Measurements from ENCODE around the gene FCGR3A. TPM values are rescaled to one million over a fixed set of nuclear protein-coding genes. Genes with fewer than 3 reads are reported as not detected.
"Not testable (repeated sequence)": the region's sequence is repeated elsewhere in the genome, so short reads cannot be mapped to it uniquely, and the experiment has no call there.

The FCGR3A gene
- total RNA-seq, 1 donor, result under 0.01 TPM

DNA sequence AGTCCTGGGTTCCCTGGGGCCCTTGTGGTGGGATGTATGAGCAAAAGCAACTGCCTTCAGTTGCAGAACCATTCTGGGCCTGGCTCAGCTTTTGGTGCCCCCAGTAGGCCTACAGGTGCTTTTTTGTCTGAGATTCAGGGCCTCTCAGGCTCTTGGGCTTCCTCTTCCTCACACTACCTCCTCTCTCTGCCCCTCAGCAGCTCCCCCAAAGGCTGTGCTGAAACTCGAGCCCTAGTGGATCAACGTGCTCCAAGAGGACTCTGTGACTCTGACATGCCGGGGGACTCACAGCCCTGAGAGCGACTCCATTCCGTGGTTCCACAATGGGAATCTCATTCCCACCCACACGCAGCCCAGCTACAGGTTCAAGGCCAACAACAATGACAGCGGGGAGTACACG lies 39.7 kb upstream of the FCGR3A start:
- not testable (repeated sequence) for H3K79me2 ChIP-seq (ENCODE audit: insufficient read depth, low read length)

DNA sequence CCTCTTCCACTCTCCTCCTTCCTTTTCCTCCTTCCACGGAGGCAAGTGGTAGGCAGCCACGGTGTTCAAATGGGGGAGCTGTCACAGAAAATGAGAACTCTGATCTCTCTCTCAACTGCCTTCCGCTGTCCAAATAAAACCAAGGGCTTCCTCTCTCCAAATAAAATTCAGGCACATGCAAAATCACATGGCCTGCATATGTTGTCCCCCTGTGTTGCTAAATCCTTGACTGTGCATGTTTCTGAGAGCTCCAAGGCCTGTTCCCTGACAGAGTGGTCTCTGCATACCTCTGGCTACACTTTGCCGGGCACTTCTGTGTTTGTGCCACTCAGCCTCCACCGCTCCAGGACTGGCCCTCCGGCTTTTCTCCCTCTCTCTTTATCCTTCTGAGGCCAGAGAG lies 39.0 kb upstream of the FCGR3A start:
- H3K79me2 ChIP-seq (ENCODE audit: insufficient read depth, low read length); H3K27ac ChIP-seq (ENCODE audit: low read depth, low read length); DNase-seq (ENCODE audit: insufficient read length, low spot score, missing footprints); H4K20me1 ChIP-seq (ENCODE audit: insufficient read depth, low read length); H3K4me1 ChIP-seq (ENCODE audit: insufficient read depth, low read length); H2AFZ ChIP-seq (ENCODE audit: low read length); H3K9me3 ChIP-seq (ENCODE audit: low read depth, low read length); H3K4me3 ChIP-seq (ENCODE audit: insufficient read depth, low read length); H3K27me3 ChIP-seq (ENCODE audit: insufficient read depth, low read length); H3K4me2 ChIP-seq (ENCODE audit: insufficient read depth, low read length); H3K36me3 ChIP-seq (ENCODE audit: insufficient read depth, low read length): not testable (repeated sequence)

More for the DNA sequence above, 39.7 kb upstream of the FCGR3A start:
- DNase-seq (ENCODE audit: insufficient read length, low spot score, missing footprints); H3K4me3 ChIP-seq (ENCODE audit: insufficient read depth, low read length); H3K4me1 ChIP-seq (ENCODE audit: insufficient read depth, low read length); H3K9me3 ChIP-seq (ENCODE audit: low read depth, low read length); H2AFZ ChIP-seq (ENCODE audit: low read length); H3K36me3 ChIP-seq (ENCODE audit: insufficient read depth, low read length); H3K4me2 ChIP-seq (ENCODE audit: insufficient read depth, low read length); H4K20me1 ChIP-seq (ENCODE audit: insufficient read depth, low read length); H3K27ac ChIP-seq (ENCODE audit: low read depth, low read length); H3K27me3 ChIP-seq (ENCODE audit: insufficient read depth, low read length): not testable (repeated sequence)

GRCh38 chr1:161582882-161583281 lies 33.3 kb upstream of the FCGR3A start:
- H3K27ac ChIP-seq (ENCODE audit: low read depth, low read length); H3K36me3 ChIP-seq (ENCODE audit: insufficient read depth, low read length); H4K20me1 ChIP-seq (ENCODE audit: insufficient read depth, low read length); H3K4me1 ChIP-seq (ENCODE audit: insufficient read depth, low read length); H3K9me3 ChIP-seq (ENCODE audit: low read depth, low read length); H2AFZ ChIP-seq (ENCODE audit: low read length); H3K79me2 ChIP-seq (ENCODE audit: insufficient read depth, low read length); H3K4me3 ChIP-seq (ENCODE audit: insufficient read depth, low read length); DNase-seq (ENCODE audit: insufficient read length, low spot score, missing footprints); H3K4me2 ChIP-seq (ENCODE audit: insufficient read depth, low read length); H3K27me3 ChIP-seq (ENCODE audit: insufficient read depth, low read length): not testable (repeated sequence)

DNA sequence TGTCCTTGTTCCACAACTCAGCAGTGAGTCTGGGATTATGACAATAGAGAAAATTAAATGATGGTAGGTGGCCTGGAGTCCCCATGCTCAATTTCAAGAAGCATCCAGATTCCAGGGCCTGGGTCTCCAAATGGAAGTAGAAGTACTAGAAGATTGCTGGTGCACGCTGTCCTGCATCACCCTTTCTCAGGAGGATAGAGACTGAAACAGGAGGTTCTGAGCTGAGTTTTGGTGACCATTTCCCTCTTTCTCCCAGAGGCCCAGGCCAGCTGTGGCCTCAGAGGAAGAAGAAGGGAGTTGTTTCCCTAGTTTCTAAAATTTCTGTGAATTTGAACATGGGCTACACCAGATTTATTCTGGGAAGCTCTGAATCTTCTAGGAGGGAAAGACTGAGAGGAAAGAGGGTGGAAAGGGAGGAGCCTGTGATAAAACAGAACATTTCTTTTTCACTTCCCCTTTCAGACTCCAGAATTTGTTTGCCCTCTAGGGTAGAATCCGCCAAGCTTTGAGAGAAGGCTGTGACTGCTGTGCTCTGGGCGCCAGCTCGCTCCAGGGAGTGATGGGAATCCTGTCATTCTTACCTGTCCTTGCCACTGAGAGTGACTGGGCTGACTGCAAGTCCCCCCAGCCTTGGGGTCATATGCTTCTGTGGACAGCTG lies 31.4 kb upstream of the FCGR3A start:
- not testable (repeated sequence) for H2AFZ ChIP-seq (ENCODE audit: low read length); DNase-seq (ENCODE audit: insufficient read length, low spot score, missing footprints); H3K27me3 ChIP-seq (ENCODE audit: insufficient read depth, low read length); H3K4me2 ChIP-seq (ENCODE audit: insufficient read depth, low read length); H4K20me1 ChIP-seq (ENCODE audit: insufficient read depth, low read length); H3K4me3 ChIP-seq (ENCODE audit: insufficient read depth, low read length); H3K9me3 ChIP-seq (ENCODE audit: low read depth, low read length); H3K79me2 ChIP-seq (ENCODE audit: insufficient read depth, low read length); H3K4me1 ChIP-seq (ENCODE audit: insufficient read depth, low read length); H3K27ac ChIP-seq (ENCODE audit: low read depth, low read length); H3K36me3 ChIP-seq (ENCODE audit: insufficient read depth, low read length)

DNA sequence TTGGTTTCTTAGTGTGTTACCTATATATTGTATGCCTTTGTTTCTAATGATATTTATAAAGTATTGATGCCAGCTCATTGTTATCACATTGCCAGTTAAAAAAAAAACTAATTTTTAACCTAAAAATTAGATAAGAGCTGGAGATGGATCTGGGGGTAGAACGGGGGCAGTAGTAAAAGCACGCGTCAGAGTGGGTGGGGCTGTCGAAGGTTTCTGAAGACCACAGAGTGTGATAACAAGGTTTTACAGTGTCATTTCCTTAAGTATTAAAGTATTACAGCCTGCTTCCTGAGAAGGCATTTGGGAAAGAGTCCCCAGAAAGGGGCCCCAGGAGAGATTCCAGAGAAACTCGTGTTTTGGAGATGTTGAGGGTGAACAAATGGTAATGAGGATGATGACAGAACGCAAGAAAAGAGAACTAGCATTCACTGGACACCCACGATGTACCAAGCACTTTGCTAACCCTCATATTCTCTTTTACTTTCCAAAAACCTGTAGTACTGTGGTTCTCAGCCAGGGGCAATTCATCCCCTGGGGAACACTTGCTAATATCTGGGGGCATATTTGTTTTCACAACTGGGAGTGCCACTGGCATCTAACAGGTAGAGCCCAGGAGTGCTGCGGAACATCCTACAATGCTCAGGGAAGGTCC lies 30.4 kb upstream of the FCGR3A start:
- not testable (repeated sequence) for H3K4me3 ChIP-seq (ENCODE audit: insufficient read depth, low read length); H3K36me3 ChIP-seq (ENCODE audit: insufficient read depth, low read length); H3K27me3 ChIP-seq (ENCODE audit: insufficient read depth, low read length); H3K4me2 ChIP-seq (ENCODE audit: insufficient read depth, low read length); H3K79me2 ChIP-seq (ENCODE audit: insufficient read depth, low read length); H4K20me1 ChIP-seq (ENCODE audit: insufficient read depth, low read length); H2AFZ ChIP-seq (ENCODE audit: low read length); H3K4me1 ChIP-seq (ENCODE audit: insufficient read depth, low read length); H3K27ac ChIP-seq (ENCODE audit: low read depth, low read length); H3K9me3 ChIP-seq (ENCODE audit: low read depth, low read length); DNase-seq (ENCODE audit: insufficient read length, low spot score, missing footprints)

DNA sequence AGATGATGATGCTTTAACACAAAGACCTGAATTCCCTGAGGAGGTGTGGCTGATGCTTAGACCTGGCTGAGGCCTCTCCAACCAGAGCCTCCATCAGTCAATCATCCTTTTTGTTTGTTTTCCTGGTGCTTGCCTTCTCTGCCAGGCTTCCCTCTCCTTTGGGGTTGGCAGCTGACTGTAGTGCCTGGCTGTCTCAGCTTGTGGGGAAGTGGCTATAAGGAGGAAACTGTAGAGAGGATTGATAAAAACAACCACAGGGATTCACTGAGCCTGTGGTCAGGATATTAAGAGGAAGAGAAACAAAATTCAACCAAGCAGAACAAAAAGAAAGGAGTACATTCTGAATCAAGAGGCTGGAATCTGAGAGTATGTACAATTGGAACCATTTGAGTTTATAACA lies 27.1 kb upstream of the FCGR3A start:
- not testable (repeated sequence) for H3K79me2 ChIP-seq (ENCODE audit: insufficient read depth, low read length); DNase-seq (ENCODE audit: insufficient read length, low spot score, missing footprints); H3K27ac ChIP-seq (ENCODE audit: low read depth, low read length)

GRCh38 chr1:161571703-161572102 lies 22.1 kb upstream of the FCGR3A start:
- H3K27ac ChIP-seq (ENCODE audit: low read depth, low read length); DNase-seq (ENCODE audit: insufficient read length, low spot score, missing footprints); H3K36me3 ChIP-seq (ENCODE audit: insufficient read depth, low read length); H3K4me3 ChIP-seq (ENCODE audit: insufficient read depth, low read length); H2AFZ ChIP-seq (ENCODE audit: low read length); H4K20me1 ChIP-seq (ENCODE audit: insufficient read depth, low read length); H3K9me3 ChIP-seq (ENCODE audit: low read depth, low read length); H3K4me2 ChIP-seq (ENCODE audit: insufficient read depth, low read length); H3K79me2 ChIP-seq (ENCODE audit: insufficient read depth, low read length); H3K4me1 ChIP-seq (ENCODE audit: insufficient read depth, low read length); H3K27me3 ChIP-seq (ENCODE audit: insufficient read depth, low read length): not testable (repeated sequence)

More for the DNA sequence above, 27.1 kb upstream of the FCGR3A start:
- H3K9me3 ChIP-seq (ENCODE audit: low read depth, low read length); H3K27me3 ChIP-seq (ENCODE audit: insufficient read depth, low read length); H3K4me1 ChIP-seq (ENCODE audit: insufficient read depth, low read length); H2AFZ ChIP-seq (ENCODE audit: low read length); H3K36me3 ChIP-seq (ENCODE audit: insufficient read depth, low read length); H3K4me2 ChIP-seq (ENCODE audit: insufficient read depth, low read length); H3K4me3 ChIP-seq (ENCODE audit: insufficient read depth, low read length); H4K20me1 ChIP-seq (ENCODE audit: insufficient read depth, low read length): not testable (repeated sequence)

GRCh38 chr1:161566602-161566960 lies 17.0 kb upstream of the FCGR3A start:
- H3K79me2 ChIP-seq (ENCODE audit: insufficient read depth, low read length); H3K36me3 ChIP-seq (ENCODE audit: insufficient read depth, low read length); H4K20me1 ChIP-seq (ENCODE audit: insufficient read depth, low read length); H3K27ac ChIP-seq (ENCODE audit: low read depth, low read length); H3K9me3 ChIP-seq (ENCODE audit: low read depth, low read length); H3K4me1 ChIP-seq (ENCODE audit: insufficient read depth, low read length); DNase-seq (ENCODE audit: insufficient read length, low spot score, missing footprints); H3K27me3 ChIP-seq (ENCODE audit: insufficient read depth, low read length): not testable (repeated sequence)
- Histone ChIP-seq H2AFZ (ENCODE audit: low read length) (peak overlapping the region; percentile 54), H3K4me2 (ENCODE audit: insufficient read depth, low read length) (peak overlapping the region; percentile 66), H3K4me3 (ENCODE audit: insufficient read depth, low read length) (peak overlapping the region; percentile 42)

DNA sequence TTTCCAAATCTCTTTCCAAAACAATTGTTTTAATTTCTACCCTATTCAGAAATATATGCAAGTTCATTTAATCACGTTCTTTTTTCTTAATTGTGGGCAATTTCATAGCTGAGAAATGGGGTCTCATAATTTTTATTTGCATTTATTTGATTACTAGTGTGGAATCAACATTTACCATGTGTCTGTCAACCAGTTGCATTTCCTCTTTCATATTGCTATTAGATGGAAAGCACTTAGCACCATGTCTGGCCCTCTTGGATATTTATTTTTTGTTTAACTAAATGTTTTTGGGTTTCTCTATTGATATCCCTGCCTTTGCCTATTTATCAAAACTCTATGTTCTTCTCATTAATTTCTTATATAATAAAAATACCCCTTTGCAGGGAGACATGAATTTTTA lies 13.9 kb upstream of the FCGR3A start:
- not testable (repeated sequence) for H3K27me3 ChIP-seq (ENCODE audit: insufficient read depth, low read length); DNase-seq (ENCODE audit: insufficient read length, low spot score, missing footprints); H3K36me3 ChIP-seq (ENCODE audit: insufficient read depth, low read length)

More for the DNA sequence above, 13.9 kb upstream of the FCGR3A start:
- not testable (repeated sequence) for H3K79me2 ChIP-seq (ENCODE audit: insufficient read depth, low read length); H4K20me1 ChIP-seq (ENCODE audit: insufficient read depth, low read length); H3K4me3 ChIP-seq (ENCODE audit: insufficient read depth, low read length); H3K9me3 ChIP-seq (ENCODE audit: low read depth, low read length); H3K27ac ChIP-seq (ENCODE audit: low read depth, low read length); H3K4me1 ChIP-seq (ENCODE audit: insufficient read depth, low read length); H2AFZ ChIP-seq (ENCODE audit: low read length); H3K4me2 ChIP-seq (ENCODE audit: insufficient read depth, low read length)

All from osteoblast (primary cell).